ENCODE results near the gene SLC25A39. TPM values are rescaled to one million over a fixed set of nuclear protein-coding genes. Genes with fewer than 3 reads are reported as not detected.

SLC25A39 gene
- total and polyA plus RNA-seq, 2 of the 13 experiments (the other 11 are each of a cell fraction or from before 2014, with no cell fraction given), result 144 to 151 TPM

- TF ChIP-seq ZNF724P (CRISPR knock-in tag; IDR thresholded peaks at IDR 0.05; ENCODE audit: borderline replicate concordance) (no peak), ZSCAN25 (CRISPR knock-in tag; IDR thresholded peaks at IDR 0.05) (peak; percentile 48; the same call in 1 of the 2 replicates), TAF15 (IDR thresholded peaks at IDR 0.05; ENCODE audit: low read depth, low read length, poor library complexity, severe bottlenecking) (no peak), NR2F1 (CRISPR knock-in tag; IDR thresholded peaks at IDR 0.05) (peak in 1 of 2 experiments; percentile 22; a peak in 1 of 4 replicates), ZNF484 (CRISPR knock-in tag; IDR thresholded peaks at IDR 0.05; ENCODE audit: borderline replicate concordance, low read depth) (no peak), THAP8 (CRISPR knock-in tag; IDR thresholded peaks at IDR 0.05; ENCODE audit: borderline replicate concordance) (peak; percentile 57; the same call in 1 of the 2 replicates), SIN3A (IDR thresholded peaks at IDR 0.05; ENCODE audit: borderline replicate concordance, low read depth, low read length) (peak; percentile 99), ZC3H4 (CRISPR knock-in tag; IDR thresholded peaks at IDR 0.05; ENCODE audit: borderline replicate concordance) (no peak), ZNF496 (CRISPR knock-in tag; IDR thresholded peaks at IDR 0.05; ENCODE audit: insufficient replicate concordance) (no peak), YY1 (IDR thresholded peaks at IDR 0.05; ENCODE audit: insufficient read depth, insufficient replicate concordance, low read depth, low read length) (peak; percentile 77), ZFP62 (CRISPR knock-in tag; IDR thresholded peaks at IDR 0.05) (no peak), EP300 (IDR thresholded peaks at IDR 0.05; ENCODE audit: low read depth in 2 of 2, low read length in 2 of 2) (peak in 1 of 2 experiments; percentile 63; a peak in 2 of 4 replicates), EP300 (CRISPR knock-in tag; IDR thresholded peaks at IDR 0.05; ENCODE audit: borderline replicate concordance) (peak; percentile 84; the same call in 1 of the 2 replicates), PCBP1 (IDR thresholded peaks at IDR 0.05; ENCODE audit: borderline replicate concordance, low read depth, low read length) (no peak), PITX1 (CRISPR knock-in tag; IDR thresholded peaks at IDR 0.05) (no peak), FUBP1 (CRISPR knock-in tag; IDR thresholded peaks at IDR 0.05; ENCODE audit: borderline replicate concordance) (no peak)
- TF ChIP-seq, protein P1, sequence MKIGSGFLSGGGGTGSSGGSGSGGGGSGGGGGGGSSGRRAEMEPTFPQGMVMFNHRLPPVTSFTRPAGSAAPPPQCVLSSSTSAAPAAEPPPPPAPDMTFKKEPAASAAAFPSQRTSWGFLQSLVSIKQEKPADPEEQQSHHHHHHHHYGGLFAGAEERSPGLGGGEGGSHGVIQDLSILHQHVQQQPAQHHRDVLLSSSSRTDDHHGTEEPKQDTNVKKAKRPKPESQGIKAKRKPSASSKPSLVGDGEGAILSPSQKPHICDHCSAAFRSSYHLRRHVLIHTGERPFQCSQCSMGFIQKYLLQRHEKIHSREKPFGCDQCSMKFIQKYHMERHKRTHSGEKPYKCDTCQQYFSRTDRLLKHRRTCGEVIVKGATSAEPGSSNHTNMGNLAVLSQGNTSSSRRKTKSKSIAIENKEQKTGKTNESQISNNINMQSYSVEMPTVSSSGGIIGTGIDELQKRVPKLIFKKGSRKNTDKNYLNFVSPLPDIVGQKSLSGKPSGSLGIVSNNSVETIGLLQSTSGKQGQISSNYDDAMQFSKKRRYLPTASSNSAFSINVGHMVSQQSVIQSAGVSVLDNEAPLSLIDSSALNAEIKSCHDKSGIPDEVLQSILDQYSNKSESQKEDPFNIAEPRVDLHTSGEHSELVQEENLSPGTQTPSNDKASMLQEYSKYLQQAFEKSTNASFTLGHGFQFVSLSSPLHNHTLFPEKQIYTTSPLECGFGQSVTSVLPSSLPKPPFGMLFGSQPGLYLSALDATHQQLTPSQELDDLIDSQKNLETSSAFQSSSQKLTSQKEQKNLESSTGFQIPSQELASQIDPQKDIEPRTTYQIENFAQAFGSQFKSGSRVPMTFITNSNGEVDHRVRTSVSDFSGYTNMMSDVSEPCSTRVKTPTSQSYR (CRISPR knock-in tag; IDR thresholded peaks at IDR 0.05; ENCODE audit: borderline replicate concordance), result peak; percentile 96
- TF ChIP-seq, protein P2, sequence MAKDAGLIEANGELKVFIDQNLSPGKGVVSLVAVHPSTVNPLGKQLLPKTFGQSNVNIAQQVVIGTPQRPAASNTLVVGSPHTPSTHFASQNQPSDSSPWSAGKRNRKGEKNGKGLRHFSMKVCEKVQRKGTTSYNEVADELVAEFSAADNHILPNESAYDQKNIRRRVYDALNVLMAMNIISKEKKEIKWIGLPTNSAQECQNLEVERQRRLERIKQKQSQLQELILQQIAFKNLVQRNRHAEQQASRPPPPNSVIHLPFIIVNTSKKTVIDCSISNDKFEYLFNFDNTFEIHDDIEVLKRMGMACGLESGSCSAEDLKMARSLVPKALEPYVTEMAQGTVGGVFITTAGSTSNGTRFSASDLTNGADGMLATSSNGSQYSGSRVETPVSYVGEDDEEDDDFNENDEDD (CRISPR knock-in tag; IDR thresholded peaks at IDR 0.05; ENCODE audit: borderline replicate concordance), result peak; percentile 66; the same call in 1 of the 2 replicates
- TF ChIP-seq, protein P3, sequence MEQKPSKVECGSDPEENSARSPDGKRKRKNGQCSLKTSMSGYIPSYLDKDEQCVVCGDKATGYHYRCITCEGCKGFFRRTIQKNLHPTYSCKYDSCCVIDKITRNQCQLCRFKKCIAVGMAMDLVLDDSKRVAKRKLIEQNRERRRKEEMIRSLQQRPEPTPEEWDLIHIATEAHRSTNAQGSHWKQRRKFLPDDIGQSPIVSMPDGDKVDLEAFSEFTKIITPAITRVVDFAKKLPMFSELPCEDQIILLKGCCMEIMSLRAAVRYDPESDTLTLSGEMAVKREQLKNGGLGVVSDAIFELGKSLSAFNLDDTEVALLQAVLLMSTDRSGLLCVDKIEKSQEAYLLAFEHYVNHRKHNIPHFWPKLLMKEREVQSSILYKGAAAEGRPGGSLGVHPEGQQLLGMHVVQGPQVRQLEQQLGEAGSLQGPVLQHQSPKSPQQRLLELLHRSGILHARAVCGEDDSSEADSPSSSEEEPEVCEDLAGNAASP (CRISPR knock-in tag; IDR thresholded peaks at IDR 0.05; ENCODE audit: borderline replicate concordance), result peak; percentile 60; the same call in 1 of the 2 replicates
Observed at GRCh38 chr17:44344939-44345453, 20.4 kb upstream of the SLC25A39 start, which contains the start of gene GRN (continued).
